HepG2 (cell line): Measurements from ENCODE around the gene GPC3. TPM values are rescaled to one million over a fixed set of nuclear protein-coding genes. Genes with fewer than 3 reads are reported as not detected.
A peak's percentile ranks its signal among the peaks of the same experiment; 100 is the strongest.

Source experiments
- ATAC-seq: fragments of 200-7000 bp; cut with Tn5 transposase; 3 replicates; pipeline ENCODE4 v1.9.1; 2020; ENCODE audit warnings: mild to moderate bottlenecking, moderate library complexity
- BruUV-seq: library from RNA; stranded (reverse); fragments of 400-500 nt; replicated peaks from 2 replicates; lab custom pipeline; 2021; lab: Mats Ljungman, UMichigan
- CTCF ChIA-PET: fragments of 300-600 bp; formaldehyde crosslinking; extraction: SDS; loops from one replicate; lab custom pipeline; 2021; ENCODE audit warnings: low total read pairs, inconsistent platforms, low intra/inter-chr PET ratio; lab: Yijun Ruan, JAX
- POLR2A ChIA-PET: fragments of 350-600 bp; sonication (Branson Sonifier 250); formaldehyde crosslinking; loops from one replicate; lab custom pipeline; 2020; ENCODE audit warnings: antibody characterized with exemption, inconsistent platforms; lab: Yijun Ruan, JAX
- DNase-seq: peaks from one replicate; pipeline ENCODE4 v3.0.0-alpha.2; 2015; ENCODE audit warnings: low spot score
- FAIRE-seq: peaks from 3 replicates; lab custom pipeline; 2011; peaks lifted over from hg19 to GRCh38; lab: Jason Lieb, UNC
- H2AFZ ChIP-seq: one replicate; pipeline ENCODE4 v1.6.1; 2011; ENCODE audit warnings: low read length, inconsistent platforms
- H3K27ac ChIP-seq: fragments of 300-600 bp; 3 replicates; pipeline ENCODE4 v1.8.0; 2011; ENCODE audit warnings: mixed run types, mild to moderate bottlenecking, mixed read lengths, low read length, inconsistent platforms; ENCODE audit not compliant: insufficient read depth; ENCODE audit errors: extremely low read length
- H3K27me3 ChIP-seq, 2 experiments: fragments of 200-600 bp in 1 of 2; 2 replicates in 1 of 2; 3 replicates in 1 of 2; pipeline versions ENCODE4 v1.6.0 to v1.8.0; 2011; ENCODE audit warnings: low read length in 2 of 2, mild to moderate bottlenecking in 2 of 2, moderate library complexity in 2 of 2, inconsistent platforms in 1 of 2; ENCODE audit not compliant: insufficient read depth in 2 of 2, control insufficient read depth in 1 of 2
- H3K36me3 ChIP-seq, 2 experiments: fragments of 200-600 bp in 1 of 2; replicated peaks in 1 of 2; 2 replicates in 1 of 2; 3 replicates in 1 of 2; pipeline versions ENCODE4 v1.5.1 to v1.8.0; 2011; ENCODE audit warnings: low read length in 2 of 2, inconsistent platforms in 1 of 2; ENCODE audit not compliant: insufficient read depth in 2 of 2, control insufficient read depth in 1 of 2
- H3K4me1 ChIP-seq: 2 replicates; pipeline ENCODE4 v1.5.1; 2012; ENCODE audit warnings: low read length, inconsistent platforms; ENCODE audit not compliant: insufficient read depth
- H3K4me2 ChIP-seq: 2 replicates; pipeline ENCODE4 v1.6.0; 2011; ENCODE audit warnings: low read depth, low read length, inconsistent platforms
- H3K4me3 ChIP-seq, 3 experiments: fragments of 200-600 bp in 1 of 3; sonication (generic), shearing (Covaris generic) in 1 of 3; replicated peaks in 1 of 3; 2 replicates each; pipeline ENCODE4 v1.5.1; 2011 to 2016; ENCODE audit warnings: low read length in 3 of 3, inconsistent platforms in 2 of 3, low read depth in 2 of 3, mild to moderate bottlenecking in 2 of 3, control low read depth in 1 of 3, mixed read lengths in 1 of 3; ENCODE audit not compliant: insufficient read depth in 1 of 3
- H3K79me2 ChIP-seq: one replicate; pipeline ENCODE4 v1.6.1; 2011; ENCODE audit warnings: low read length, inconsistent platforms; ENCODE audit not compliant: insufficient read depth
- H3K9ac ChIP-seq: 2 replicates; pipeline ENCODE4 v1.6.0; 2011; ENCODE audit warnings: mild to moderate bottlenecking, low read depth, low read length, inconsistent platforms; ENCODE audit not compliant: insufficient read depth
- H3K9me3 ChIP-seq: 2 replicates; pipeline ENCODE4 v1.5.1; 2012; ENCODE audit warnings: mild to moderate bottlenecking, low read length
- H4K20me1 ChIP-seq: 2 replicates; pipeline ENCODE4 v1.6.0; 2011; ENCODE audit warnings: inconsistent platforms, mild to moderate bottlenecking, low read length, moderate library complexity; ENCODE audit not compliant: insufficient read depth
- ELK4 ChIP-seq: sonication (generic); formaldehyde crosslinking; IDR thresholded peaks from 2 replicates; pipeline ENCODE4 v1.9.0; 2021; ENCODE audit warnings: missing genetic modification reagents, borderline replicate concordance
- FOXK2 ChIP-seq: fragments of 450-650 bp; IDR thresholded peaks from 2 replicates; pipeline ENCODE4 v1.6.1; 2016
- FOXO4 ChIP-seq: sonication (generic); formaldehyde crosslinking; conservative IDR thresholded peaks from 2 replicates; pipeline ENCODE4 v1.8.1; 2023; ENCODE audit warnings: missing genetic modification reagents
- IKZF4 ChIP-seq: sonication (generic); formaldehyde crosslinking; IDR thresholded peaks from 2 replicates; pipeline ENCODE4 v1.5.1; 2020; ENCODE audit warnings: borderline replicate concordance, mild to moderate bottlenecking, low read depth, missing genetic modification reagents; ENCODE audit errors: not compliant biosample characterization
- IRF1 ChIP-seq: sonication (generic); formaldehyde crosslinking; IDR thresholded peaks from 2 replicates; pipeline ENCODE4 v1.4.0; 2020; ENCODE audit warnings: low read depth, mild to moderate bottlenecking, missing genetic modification reagents
- TFDP2 ChIP-seq: sonication (generic); formaldehyde crosslinking; IDR thresholded peaks from 2 replicates; pipeline ENCODE4 v1.4.0; 2020; ENCODE audit warnings: missing genetic modification reagents
- THAP9 ChIP-seq: sonication (generic); formaldehyde crosslinking; IDR thresholded peaks from 2 replicates; pipeline ENCODE4; 2020; ENCODE audit warnings: missing genetic modification reagents, mild to moderate bottlenecking, borderline replicate concordance
- TRAFD1 ChIP-seq: sonication (generic); formaldehyde crosslinking; IDR thresholded peaks from 2 replicates; pipeline ENCODE4 v1.5.1; 2020; ENCODE audit warnings: missing genetic modification reagents, mild to moderate bottlenecking, borderline replicate concordance
- ZNF746 ChIP-seq: sonication (generic); formaldehyde crosslinking; IDR thresholded peaks from 2 replicates; pipeline ENCODE4 v1.8.0; 2022; ENCODE audit warnings: mild to moderate bottlenecking, missing genetic modification reagents
- ZNF792 ChIP-seq: IDR thresholded peaks from 2 replicates; pipeline ENCODE4 v1.6.1; 2016
- WGBS: methylation state at CpG from one replicate; pipeline ENCODE4 v1.1.6; 2017; ENCODE audit warnings: low lambda C conversion rate; 5-methylcytosine and 5-hydroxymethylcytosine counted together
- in situ Hi-C: cut with HindIII; loops from 2 replicates; pipeline ENCODE4 v1.10.0; 2017; ENCODE audit warnings: low pct_unique_long_range_greater_than_20kb; ENCODE audit not compliant: extremely low pct_ligation_motif_present
- intact Hi-C: fragments of 100-400 bp; cut with micrococcal nuclease; formaldehyde crosslinking; loops from one replicate; pipeline ENCODE4 v1.10.0; 2022; ENCODE audit not compliant: unreplicated experiment
- polyA plus RNA-seq, 8 experiments: library from polyadenylated mRNA; depleted of rRNA in 3 of 8; stranded (reverse) in 7 of 8; unstranded in 1 of 8; fragments of >200 nt; fragmentation: Illumina TruSeq in 4 of 8; extraction: Trizol in 4 of 8; gene quantifications; 2 replicates each; pipeline versions ENCODE4 v1.2.1 to v1.2.3, GENCODE V29; 2011 to 2016; ENCODE audit warnings: low read depth in 4 of 8, missing spikeins in 1 of 8, mixed read lengths in 1 of 8; ENCODE audit not compliant: insufficient read depth in 1 of 8
- total RNA-seq, 5 experiments: library from RNA; depleted of rRNA; stranded (reverse); fragments of >200 nt; fragmentation: Illumina TruSeq; extraction: Trizol; gene quantifications; 2 replicates each; pipeline ENCODE4 v1.2.3, GENCODE V29; 2016; ENCODE audit warnings: low read depth in 1 of 5

Gene GPC3
- total and polyA plus RNA-seq, 2 of the 13 experiments (the other 11 are each of a cell fraction or from before 2014, with no cell fraction given), result 1,799 to 3,263 TPM

GRCh38 chrX:134019567-134020206 lies 34.3 kb upstream of the GPC3 start:
- Histone ChIP-seq H3K27ac (peak overlapping the region; percentile 57), H2AFZ (no peak overlapping the region), H3K4me1 (peaks cover 97% of the 10 kb centered on the region), H3K79me2 (peaks cover 44% of the 10 kb centered on the region), H4K20me1 (no peaks in the 10 kb centered on the region), H3K9me3 (no peaks in the 10 kb centered on the region), H3K4me2 (peak overlapping the region; percentile 48), H3K4me3 (peak overlapping the region in 1 of 3 experiments; percentile 16; a peak in 1 of 6 replicates), H3K9ac (no peak overlapping the region; the same call in 1 of the 2 replicates), H3K36me3 (no peaks in the 10 kb centered on the region), H3K27me3 (no peaks in the 10 kb centered on the region)
- POLR2A ChIA-PET, result interaction anchor here (1.1 to 8.5 kb wide), 4 partner anchors 13 to 44 kb away, joined by 4 to 216 read pairs (median 6); partner anchors contain the start of gene GPC3
- CTCF ChIA-PET, result no interaction called here
- ATAC-seq, result peak; percentile 63
- FAIRE-seq, result peak; percentile 86
- 0% methylated on average over 4 of the region's 4 CpGs for WGBS
- DNase-seq, result peak; percentile 87
- intact Hi-C loops (loop anchor here (2.0 to 10.0 kb wide), 2 partner anchors 33 to 195 kb away; no protein-coding TSS in a partner anchor), in situ Hi-C loops (loop anchor here (5.0 kb wide), 1 partner anchor 37 kb away; no protein-coding TSS in a partner anchor)
- TSS peak; percentile 71 for BruUV-seq
- TF ChIP-seq ELK4 (CRISPR knock-in tag), result no peak
- no peak for TF ChIP-seq THAP9 (CRISPR knock-in tag)
- no peak for TF ChIP-seq TFDP2 (CRISPR knock-in tag)
- TF ChIP-seq ZNF792, result no peak
- no peak for TF ChIP-seq FOXK2
- no peak for TF ChIP-seq FOXO4 (CRISPR knock-in tag)
- no peak for TF ChIP-seq TRAFD1 (CRISPR knock-in tag)
- no peak for TF ChIP-seq IRF1 (CRISPR knock-in tag)
- no peak for TF ChIP-seq IKZF4
- TF ChIP-seq ZNF746 (CRISPR knock-in tag), result no peak
